Measurements from ENCODE around the gene SPTLC3. TPM values are rescaled to one million over a fixed set of nuclear protein-coding genes. Genes with fewer than 3 reads are reported as not detected.

The SPTLC3 gene
- total RNA-seq, 1 donor from 2014 or later, result 7.9 TPM

DNA sequence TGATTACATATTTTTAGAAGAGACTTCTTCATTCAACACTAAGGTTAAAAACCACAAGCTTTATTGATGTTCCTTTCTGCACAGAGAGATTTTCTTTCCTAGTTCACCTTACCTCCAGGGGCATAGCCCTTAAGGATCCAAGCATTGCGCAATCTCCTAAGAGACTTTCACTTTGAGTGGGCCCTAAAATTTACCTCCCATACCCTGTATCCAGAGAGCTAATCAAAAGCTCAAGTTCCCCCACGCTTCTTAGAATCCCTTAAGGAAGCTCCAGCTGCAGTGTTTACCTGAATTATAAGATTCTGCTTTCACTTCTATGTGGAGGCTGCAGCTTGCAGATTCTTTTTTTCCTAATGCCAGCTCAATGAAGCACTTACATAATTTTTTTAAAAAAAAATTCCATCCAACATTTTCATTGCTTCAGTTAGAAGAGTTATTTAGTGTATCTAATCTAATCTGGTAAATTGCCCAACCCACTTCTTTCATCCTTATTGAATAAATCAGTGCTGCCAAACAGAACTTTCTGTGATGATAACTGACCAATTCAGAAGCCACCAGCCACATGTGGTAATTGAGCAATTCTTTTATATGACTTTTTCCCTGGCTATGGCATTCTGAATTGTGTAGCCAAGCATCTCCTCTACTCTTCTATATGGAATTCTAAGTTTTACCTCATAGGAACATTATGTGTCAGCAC lies 24.6 kb upstream of the SPTLC3 start:
- no peak for DNase-seq (ENCODE audit: low spot score)

GRCh38 chr20:12984863-12985262 lies 23.9 kb upstream of the SPTLC3 start:
- DNase-seq (ENCODE audit: low spot score), result no peak

GRCh38 chr20:12987261-12987660 lies 21.5 kb upstream of the SPTLC3 start:
- no peak for DNase-seq (ENCODE audit: low spot score)

- DNase-seq (ENCODE audit: low spot score), result no peak
Measured at GRCh38 chr20:12989586-12990115, 19.1 kb upstream of the SPTLC3 start.

- peak; percentile 18 for DNase-seq (ENCODE audit: low spot score)
Measured at GRCh38 chr20:12997128-12997655, 11.6 kb upstream of the SPTLC3 start.

GRCh38 chr20:12998046-12998445 lies 10.7 kb upstream of the SPTLC3 start:
- no peak for DNase-seq (ENCODE audit: low spot score)

DNA sequence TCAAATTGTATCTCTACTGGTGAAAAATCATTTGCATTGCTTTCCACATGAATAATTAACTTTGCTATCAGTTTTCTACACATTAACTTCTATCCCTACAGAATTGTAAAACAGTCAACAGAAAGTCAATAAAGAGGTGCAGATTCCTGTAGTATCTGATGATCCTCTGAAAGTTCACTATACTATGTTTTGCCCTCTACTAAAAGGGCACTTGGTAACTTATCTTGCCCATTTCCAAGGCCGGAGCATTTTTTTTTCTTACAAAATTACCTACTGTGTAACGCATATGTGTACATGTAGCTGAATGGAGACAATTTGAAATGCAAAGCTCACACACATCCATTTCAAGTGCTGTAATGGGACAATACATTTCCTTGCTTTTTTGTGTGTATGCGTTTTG lies 9.6 kb upstream of the SPTLC3 start:
- DNase-seq (ENCODE audit: low spot score), result no peak

DNA sequence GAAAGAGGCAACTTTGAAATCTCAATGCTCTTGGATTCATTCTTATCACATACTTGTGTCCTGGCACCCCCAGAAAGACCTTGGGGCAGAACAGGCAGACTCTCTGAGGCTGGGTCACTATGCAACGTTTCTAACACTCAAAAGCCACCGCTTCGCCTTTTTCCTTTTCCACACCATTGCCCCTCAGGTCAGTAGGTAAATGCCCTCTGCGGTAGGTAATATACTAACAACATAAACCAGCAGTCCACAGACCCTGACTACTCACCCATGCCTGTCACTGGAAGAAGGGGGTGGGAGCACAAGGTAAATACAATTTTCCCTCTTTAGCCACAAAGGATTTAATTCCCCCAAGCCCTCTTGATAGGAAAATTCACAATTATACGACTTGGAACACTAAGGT lies 6.5 kb upstream of the SPTLC3 start:
- no peak for DNase-seq (ENCODE audit: low spot score)

DNA sequence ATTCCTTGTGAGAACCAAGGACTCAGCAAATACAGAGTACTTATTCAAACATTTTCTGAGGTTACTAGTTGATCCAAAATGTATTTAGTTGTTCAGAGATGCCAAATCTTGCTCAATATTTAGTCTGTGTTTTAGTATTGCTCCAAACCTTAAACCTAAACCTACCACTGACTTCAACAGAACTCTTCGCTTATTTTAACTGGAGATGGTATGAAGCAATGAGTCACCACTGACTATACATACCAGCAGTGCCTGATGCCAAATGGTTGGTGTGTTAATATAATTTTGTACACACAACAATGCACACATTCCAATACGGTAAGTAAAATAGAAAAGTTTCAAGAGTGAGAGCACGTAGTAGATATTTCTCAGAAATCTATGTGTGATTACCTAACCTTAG lies 1.9 kb upstream of the SPTLC3 start:
- peak; percentile 25 for DNase-seq (ENCODE audit: low spot score)

GRCh38 chr20:13007596-13007995 lies 1.2 kb upstream of the SPTLC3 start:
- DNase-seq (ENCODE audit: low spot score), result no peak

DNA sequence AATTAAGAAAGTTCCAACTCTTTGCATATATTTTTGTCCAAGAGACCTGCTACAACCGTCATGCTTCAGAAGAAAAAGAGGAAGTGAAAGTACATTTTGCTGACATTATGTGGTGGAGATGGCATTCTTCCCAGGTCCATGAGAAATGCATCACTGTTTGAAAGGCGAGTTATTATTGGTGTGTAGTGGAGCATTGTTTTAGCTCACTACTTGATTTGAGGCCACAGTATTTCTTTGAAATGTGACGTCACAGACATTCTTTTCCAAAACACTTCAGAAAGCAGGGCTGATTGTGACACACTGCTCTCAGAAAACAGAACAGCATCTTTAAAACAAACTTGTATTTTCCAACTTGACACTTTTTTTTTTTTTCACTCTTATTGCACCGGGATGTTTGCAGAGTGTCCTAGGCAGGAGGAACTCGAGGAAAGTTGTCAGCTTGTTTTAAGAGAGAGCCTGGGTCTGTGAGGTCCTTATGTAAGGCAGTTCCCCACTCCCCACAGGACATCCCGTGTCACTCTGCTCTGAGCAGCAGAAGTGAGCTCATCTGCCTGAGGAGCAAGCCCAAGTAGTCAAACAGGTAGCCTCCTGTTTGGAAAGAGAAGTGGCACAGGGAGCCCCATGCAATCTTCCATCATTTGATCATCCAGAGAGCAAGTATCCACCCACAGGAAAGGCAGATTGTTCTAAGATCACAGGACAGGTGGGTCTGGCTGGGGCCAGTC lies 1.1 kb downstream of the SPTLC3 start:
- peak; percentile 86 for DNase-seq (ENCODE audit: low spot score)

DNA sequence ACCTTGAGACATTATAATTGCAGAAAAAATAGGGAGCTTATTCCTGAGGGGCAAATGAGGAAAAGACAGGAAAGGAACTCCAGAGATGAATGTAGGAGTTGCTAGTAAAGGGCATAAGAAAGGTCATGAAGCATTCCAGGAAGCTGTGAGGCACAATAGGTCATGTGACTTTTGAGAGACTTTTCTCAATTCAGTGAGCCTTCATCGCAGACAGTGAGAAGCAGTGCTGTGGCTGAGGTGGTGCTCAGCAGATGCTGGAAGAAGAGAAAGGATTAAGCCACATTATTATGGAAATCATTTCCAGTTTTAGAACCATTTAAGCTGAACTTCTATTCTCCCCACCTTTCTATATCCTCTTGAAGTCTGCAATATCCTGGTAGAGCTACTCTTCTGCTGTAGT lies 4.1 kb downstream of the SPTLC3 start:
- no peak for DNase-seq (ENCODE audit: low spot score)

GRCh38 chr20:13013411-13013810 lies 4.6 kb downstream of the SPTLC3 start:
- DNase-seq (ENCODE audit: low spot score), result no peak

DNA sequence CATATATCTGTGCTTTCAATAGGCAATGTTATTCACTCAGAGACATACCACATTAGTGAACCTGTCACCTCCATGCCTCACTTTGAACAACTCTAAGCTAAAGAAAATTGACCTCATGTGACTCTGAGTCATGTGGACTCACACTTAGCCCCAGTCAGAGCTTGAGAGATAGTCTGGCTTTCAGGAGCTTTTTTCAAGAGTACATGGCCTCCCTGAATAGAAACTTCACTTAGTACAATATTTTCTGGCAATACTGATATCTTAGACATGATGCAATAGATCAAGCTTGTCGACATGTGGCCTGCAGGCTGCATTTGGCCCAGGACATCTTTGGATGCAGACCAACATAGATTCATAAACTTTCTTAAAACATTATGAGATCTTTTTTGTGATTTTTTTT lies 8.5 kb downstream of the SPTLC3 start:
- no peak for DNase-seq (ENCODE audit: low spot score)

DNA sequence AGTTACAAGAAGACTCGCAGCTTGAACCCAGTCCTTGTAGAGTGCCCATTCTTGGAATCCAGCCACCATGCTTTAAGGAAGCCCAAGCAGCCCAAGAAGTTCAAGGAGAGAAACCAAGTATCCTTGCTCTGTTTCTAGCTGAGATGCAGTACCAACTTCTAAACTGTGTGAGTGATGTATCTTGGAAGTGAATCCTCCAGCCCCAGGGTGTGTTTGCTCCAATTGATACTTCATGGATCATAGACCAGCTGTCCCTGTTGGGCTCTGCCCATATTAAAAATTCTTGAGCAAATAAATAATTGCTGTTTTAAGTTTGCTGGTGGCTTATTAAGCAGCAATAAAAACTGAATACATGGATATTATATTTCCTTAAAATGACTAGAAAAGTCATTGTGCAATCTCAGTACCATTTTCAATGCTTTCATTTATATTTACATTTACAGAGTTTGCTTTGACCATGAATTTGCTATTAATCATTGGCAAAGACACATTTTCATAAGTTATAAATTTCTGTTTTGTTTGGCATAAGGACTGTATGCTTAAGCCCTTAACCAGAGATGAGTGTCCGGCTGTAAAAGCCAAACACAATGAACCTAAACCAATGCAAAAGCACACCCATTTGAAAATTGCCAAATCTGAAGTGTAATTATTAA lies 9.2 kb downstream of the SPTLC3 start:
- DNase-seq (ENCODE audit: low spot score), result no peak

DNA sequence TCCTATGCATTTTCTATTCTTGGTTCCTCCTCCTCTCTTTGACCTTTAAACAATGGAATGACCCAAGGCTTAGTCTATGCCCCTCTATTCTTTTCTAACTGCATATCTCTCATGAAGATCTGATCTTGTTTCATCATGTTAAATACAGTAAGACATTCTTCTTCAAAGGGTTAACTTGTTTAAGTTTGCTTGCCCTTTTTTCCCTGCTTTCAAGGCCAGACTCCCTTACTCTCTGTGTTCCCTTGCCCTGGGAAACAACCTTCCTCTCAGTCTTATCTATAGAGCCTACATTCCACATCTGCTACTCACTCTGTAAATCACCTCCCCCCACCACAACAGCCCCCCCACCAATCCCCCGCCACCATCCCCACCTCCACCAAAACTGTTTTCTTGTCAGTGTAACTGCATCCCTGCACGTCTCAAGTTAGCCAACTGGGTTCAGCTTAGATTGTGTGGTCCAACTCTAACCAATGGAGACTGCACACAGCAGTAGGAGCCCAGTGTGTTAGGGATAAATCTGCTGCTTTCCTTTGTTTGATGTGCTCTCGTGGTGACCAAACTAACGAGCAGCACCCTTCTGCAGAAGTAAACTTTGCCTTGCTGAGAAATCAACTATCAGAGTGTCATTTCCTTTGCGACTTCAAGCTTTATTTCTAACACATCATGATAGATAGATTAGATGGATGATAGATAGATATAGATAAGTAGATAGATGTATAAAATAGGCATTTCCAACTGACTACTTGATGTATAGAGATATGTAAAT lies 12.6 kb downstream of the SPTLC3 start:
- no peak for DNase-seq (ENCODE audit: low spot score)

- DNase-seq (ENCODE audit: low spot score), result peak; percentile 28
Measured at GRCh38 chr20:13022401-13023155, 13.8 kb downstream of the SPTLC3 start.

- DNase-seq (ENCODE audit: low spot score), result peak; percentile 67
Measured at GRCh38 chr20:13024596-13024995, 15.8 kb downstream of the SPTLC3 start.

- no peak for DNase-seq (ENCODE audit: low spot score)
Measured at GRCh38 chr20:13025181-13025580, 16.4 kb downstream of the SPTLC3 start.

DNA sequence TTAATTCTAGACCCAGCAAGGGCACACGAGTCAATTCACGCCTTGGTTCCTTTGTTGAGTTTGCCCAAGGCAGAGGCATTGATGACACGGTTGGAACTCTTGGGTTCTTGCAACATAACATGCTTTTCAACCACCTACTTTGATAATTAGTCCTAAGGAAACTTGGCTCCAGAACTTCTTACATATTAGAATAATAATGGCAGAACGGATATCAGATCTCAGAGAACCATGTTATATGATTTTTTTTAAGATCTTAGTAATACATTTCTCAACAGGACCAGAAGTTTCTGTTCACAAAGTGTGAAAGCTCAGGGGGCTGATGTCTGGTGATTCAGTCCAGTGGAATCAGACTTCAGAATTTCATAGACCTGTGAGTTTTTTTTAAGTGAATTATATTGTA lies 19.2 kb downstream of the SPTLC3 start:
- no peak for DNase-seq (ENCODE audit: low spot score)

DNA sequence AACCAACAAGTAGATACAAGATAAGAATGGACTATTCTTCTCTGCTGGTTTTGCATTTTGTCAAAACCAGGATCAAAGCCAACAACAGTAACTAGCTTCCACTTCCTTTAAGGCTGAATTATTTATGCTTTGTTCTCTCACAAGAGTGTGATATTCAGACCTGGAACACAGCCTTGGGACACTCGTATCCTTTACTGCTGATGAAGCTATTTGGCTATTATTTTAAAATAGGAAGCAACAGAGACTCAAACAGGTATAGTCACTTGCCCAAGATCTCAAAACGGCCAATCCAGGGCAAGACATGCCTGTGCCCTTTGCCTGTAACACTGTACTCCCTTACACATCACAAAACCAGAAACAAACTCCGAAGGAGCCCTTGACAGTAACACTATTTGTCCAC lies 19.9 kb downstream of the SPTLC3 start:
- no peak for DNase-seq (ENCODE audit: low spot score)
